ENCODE data around the gene ZNF775. TPM values are rescaled to one million over a fixed set of nuclear protein-coding genes. Genes with fewer than 3 reads are reported as not detected.

Gene ZNF775
- total RNA-seq, 1 experiment from 2014 or later: 9.9 TPM

DNA sequence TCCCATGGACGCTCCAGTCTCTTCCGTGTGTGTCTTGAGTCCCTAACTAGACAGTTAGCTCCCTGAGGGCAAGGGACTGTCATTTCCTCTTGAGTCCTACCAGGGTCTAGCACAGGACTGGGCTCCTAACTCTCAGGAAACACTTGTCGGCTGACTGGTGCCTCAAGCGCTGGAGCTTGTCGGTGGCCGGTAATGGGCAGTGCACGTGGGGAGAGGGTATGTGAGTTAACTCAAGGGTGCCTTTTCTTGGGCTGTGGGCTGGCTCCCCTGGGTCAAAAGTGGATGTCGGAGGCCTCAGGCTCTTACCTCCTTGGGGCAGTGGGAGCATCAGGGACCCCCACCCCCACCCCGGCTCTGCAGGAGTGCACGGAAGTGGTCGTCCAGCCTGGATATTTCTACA, 32.9 kb downstream of the ZNF775 start:
- DNase-seq (ENCODE audit: low spot score): no peak

DNA sequence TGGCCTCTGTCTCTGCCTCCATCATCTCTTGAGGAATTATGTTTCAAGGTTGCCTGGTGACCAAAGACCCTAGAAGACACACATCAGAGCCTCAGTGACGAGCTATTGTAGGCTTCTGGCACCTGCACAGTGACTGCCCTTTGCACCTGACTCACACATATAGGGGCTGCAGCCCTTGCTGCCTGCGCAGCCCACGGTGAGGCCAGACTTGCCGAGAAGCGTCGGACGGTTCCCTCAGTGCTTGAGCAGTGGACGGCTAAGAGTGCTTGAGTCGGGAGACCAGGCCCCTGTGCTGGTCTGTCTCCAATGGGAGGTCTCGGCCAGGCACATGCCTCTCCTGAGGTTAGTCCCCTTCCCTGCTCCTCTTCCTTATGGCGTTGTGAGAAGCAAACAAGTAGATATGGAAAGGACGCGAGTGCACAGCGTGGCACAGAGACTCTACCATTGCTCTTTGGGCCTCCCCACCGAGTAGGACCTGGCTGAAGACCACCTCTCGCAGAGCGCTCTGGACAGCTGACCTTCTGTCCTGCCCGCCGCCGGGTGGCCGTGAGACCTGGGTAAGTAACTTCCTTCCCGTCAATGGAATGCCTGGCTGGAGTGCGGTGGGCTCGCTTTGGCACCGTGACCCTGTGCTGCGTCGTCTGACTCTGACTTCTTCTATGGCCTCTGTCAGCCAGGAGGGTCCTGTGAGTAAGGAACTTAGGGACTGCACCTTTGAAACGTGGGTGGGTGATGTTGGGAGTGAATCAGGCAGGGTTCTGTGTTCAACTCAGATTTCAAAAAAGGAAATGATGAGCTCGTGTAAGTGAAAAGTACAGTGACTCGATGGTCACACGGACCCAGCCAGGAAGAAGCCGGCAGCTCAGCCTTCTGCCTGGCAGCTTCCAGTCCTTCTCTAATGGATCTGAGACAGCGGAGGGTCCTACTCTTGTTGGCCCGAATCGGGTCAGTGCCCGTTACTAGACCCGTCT, 33.7 kb downstream of the ZNF775 start:
- no peak for DNase-seq (ENCODE audit: low spot score)

- no peak for DNase-seq (ENCODE audit: low spot score)
These were observed 34.5 kb downstream of the ZNF775 start for GRCh38 chr7:150413640-150414081.

DNA sequence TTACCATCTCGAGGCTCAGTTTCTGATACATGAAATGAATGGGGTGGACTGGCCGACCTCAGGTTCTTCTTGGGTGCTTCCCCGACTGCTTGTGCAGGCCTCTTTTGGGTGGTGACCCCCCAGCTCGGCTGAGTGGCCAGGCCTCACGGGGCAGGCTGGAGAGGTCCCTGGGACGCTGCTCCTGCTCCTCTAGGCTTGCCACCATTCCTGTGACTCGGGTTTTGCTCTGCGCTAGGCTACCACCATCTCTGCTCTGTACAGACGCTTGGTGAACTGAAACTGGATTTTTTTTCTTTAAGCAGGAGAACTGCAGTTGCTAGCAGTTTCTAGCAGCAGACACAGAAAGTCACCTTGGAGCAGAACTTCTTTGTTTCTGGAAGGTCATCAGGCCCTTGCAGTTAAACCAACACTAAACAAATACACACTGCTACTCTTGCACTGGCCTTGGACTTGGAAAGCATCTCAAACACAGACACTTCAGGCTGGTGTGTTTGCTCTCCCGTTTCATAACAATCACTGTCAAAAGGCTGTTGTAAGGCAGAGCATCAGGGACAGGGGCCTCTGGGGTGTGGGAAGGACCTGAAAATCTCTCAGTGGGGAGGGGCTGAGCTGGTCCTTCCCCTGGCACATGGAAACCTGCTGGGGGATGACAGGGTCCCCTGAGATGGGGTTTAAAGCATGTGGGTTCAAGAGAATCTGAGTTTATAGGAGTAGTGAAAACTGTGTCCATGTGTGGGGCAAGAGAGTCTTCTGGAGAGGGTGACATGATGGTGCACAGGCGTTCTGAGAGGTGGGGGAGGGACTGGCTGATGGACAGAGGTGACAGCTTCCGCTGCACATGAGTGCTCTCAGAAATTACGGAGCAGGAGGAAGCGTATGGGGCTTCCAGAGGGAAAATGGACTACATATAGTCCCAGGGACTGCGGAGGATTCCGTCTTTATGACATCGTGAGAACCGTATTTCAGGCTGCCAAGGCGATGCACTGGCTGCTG, 36.3 kb downstream of the ZNF775 start:
- no peak for DNase-seq (ENCODE audit: low spot score)

DNA sequence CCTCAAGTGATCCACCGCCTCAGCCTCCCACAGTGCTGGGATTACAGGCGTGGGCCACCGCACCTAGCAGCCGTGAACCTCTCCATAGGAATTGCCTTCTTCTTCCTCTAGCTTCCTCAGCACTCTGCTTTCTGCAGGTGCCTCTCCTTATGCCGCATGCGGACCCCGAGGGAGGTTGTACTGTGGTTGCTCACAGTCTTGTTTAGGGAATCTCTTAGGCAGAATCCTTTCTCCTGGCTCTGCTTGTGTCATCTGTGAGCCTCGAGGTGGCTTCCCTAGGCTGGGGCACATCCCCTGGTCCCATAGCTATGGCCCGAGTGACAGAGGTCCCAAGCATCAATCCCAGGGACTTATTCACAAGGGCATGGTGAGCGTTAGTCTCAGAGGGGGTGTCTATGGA, 38.1 kb downstream of the ZNF775 start:
- no peak for DNase-seq (ENCODE audit: low spot score)

- no peak for DNase-seq (ENCODE audit: low spot score)
These were observed 38.7 kb downstream of the ZNF775 start for GRCh38 chr7:150417863-150418262.

DNA sequence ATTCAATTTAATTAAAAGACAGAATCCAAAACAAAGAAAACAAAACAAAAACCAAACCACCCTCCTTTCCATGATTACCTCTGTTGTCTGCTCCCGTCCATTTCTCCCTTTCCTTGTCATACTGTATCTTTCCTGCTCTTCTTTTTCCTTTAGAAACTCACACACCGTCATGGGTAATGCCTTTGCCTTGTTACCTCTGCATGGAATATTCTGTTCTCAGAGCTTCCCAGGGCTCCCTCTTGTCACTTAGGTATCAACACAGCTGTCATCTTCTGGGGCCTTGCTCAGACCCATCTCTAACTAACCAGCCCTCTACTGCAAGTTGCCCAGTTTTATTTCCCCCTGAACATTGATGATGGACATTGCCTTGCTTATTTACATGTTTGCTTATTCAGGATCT, 41.1 kb downstream of the ZNF775 start:
- DNase-seq (ENCODE audit: low spot score): no peak

GRCh38 chr7:150420987-150421674, 42.0 kb downstream of the ZNF775 start:
- DNase-seq (ENCODE audit: low spot score): peak; percentile 93

DNA sequence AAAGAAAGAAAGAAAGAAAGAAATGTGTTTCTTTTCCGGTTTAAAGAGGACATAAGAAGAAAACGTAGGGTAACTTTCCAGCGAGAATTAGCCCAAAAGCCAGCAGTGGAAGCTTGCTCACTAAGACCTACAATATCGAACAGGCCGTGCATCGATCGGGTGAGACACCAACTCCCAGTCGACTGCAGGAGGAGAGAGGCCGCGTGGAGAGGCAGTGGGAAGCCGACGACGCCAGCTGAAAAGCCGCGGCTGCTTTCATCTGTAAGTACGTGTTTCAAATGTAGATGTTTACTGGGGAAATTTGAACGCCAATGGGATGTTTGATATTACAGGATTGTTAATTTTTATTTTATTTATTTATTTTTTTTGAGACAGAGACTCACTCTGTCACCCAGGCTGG, 42.7 kb downstream of the ZNF775 start:
- no peak for DNase-seq (ENCODE audit: low spot score)

DNA sequence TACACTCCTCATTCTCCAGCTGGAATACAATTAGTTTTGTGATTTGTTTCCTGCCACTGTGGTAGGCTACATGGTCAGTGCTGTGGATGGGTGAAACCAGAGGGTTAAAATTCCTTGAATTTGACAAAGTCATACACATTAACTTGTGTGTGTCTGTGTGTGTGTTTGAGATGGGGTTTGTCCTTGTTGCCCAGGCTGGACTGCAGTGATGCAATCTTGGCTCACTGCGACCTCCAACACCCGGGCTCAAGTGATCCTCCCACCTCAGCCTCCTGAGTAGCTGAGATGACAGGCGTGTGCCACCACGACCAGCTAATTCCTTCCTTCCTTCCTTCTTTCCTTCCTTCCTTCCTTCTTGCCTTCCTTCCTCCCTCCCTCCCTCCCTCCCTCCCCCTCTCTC, 46.5 kb downstream of the ZNF775 start:
- no peak for DNase-seq (ENCODE audit: low spot score)

DNA sequence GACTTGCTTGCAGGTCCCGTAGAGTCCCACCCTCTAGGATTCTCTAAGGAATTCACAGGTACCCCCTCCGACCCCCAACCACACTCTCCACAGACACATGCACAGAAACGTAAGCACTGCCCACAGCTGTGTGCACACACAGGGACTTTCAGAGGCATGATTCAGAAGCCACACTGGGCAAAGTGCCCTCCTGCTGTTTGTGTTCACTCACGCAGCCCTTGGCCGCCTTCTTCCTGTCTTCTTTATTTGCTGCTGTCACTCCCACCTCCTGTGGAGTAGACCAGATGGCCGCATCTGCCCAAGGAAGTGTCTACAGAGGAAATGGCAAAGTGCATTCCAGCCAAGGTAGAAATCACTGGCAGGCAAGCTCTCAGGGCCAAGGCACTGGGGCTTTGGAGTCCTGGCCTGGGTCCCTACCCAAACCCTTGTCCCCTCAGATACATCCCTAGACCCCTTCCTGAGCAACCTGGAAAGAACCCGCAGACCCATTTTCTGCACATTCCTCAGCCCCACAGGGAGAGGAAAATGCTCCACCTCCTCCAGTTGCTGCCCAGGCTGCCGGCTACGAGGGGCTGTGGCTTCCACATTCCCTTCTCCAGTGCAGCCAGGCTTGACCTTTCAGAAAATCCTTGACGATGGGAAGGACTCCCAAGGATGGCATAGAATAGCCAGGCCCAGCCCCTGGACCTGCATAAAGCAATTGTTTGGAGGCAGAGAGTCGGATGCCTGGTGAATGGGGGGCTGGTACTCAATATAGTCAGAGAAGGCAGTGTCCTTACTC, 49.7 kb downstream of the ZNF775 start:
- DNase-seq (ENCODE audit: low spot score): peak; percentile 33

DNA sequence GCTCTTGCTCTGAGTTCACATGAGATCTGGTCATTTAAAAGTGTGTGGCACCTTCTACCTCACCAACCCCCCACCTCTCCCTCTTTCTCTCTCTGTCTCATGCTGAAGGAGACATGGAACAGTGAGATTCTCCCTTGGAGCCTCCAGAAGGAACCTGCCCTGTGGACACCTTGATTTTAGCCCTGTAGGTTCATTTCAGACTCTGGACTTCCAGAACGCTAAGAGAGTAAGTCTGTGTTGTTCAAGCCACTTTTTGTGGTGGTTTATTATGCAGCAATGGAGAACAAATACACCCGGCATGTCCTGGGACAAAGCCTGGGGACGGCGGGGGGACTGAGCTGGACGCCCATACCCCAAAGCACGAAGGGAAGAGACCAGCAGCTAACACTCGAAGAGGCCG, 50.6 kb downstream of the ZNF775 start:
- no peak for DNase-seq (ENCODE audit: low spot score)

DNA sequence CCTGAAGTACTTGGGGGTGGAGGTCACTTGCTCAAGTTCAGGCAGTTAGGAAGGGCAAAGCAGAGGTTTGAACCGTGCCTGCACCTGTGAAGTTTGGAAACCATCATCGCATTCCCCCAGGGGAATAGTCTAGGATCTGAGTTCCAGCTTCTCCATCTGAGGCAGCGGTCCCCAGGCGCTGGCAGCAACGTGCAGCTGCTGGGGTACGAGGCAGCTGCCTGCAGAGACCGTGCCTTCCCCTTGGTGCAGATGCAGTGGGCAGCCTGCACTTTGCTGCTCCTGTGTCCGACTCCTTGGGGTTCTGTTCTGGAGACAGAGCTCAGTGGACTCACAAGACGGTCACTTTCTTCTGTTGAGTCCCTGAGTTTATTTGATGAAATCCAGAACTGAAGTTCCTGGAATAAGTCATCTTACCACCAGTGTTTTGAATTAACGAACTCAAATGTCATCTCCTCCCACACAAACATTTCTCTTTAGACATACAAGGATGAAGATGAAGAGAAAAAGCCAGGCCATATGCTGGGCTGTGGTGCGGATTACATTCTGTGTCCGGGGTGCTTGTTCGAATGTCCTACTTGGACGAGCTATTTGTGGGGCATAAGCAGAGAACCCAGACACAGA, 51.4 kb downstream of the ZNF775 start:
- no peak for DNase-seq (ENCODE audit: low spot score)

GRCh38 chr7:150431839-150432658, 52.9 kb downstream of the ZNF775 start:
- no peak for DNase-seq (ENCODE audit: low spot score)

DNA sequence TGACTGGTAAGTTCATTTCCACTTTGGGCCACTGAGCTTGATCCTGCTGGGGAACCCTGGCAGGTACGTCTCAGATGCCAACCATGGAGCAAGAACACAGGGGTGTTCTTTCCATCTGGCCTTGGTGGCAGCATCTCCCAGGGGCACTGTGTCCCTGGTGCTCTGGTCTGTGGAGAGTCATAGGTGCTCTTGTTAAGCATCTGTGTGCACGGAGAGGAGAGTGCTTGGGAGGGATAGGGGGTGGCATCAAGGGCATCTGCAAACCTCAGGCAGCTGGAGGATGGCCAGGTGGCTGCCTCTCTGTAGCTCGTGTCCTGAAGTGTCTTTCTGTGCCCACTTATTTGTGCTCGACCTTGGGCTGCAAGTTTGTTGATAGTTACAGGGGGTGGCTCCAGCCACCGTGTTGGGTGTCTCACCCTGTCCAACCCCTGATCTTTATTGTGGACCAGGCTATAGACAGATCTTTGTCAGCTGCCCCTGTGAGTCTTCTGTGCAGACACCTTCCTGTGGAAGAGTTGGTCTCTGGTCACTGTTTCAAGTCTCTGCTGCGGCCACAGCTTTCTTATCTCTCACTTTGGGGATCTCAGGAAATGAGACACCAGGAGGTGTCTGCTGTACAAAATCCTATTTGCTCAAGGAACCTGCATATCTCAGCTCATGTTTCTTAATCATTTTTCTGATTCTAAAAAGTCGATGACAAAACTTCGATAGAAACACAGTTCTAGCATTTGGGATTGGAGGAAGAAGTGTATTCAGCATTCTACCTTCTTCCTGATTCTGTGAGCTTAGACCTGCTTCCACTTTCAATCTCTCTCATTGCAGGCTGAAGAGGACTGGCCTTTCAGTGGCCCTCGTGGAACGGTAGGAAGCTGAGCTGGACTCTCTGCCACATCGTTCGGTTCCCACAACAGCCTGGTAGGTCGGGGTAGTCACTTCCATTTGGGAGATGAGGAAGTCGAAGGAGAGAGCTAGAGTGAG, 54.1 kb downstream of the ZNF775 start:
- DNase-seq (ENCODE audit: low spot score): no peak

GRCh38 chr7:150434240-150434639, 55.1 kb downstream of the ZNF775 start:
- no peak for DNase-seq (ENCODE audit: low spot score)

- no peak for DNase-seq (ENCODE audit: low spot score)
These were observed 55.9 kb downstream of the ZNF775 start for GRCh38 chr7:150435047-150435389.

- DNase-seq (ENCODE audit: low spot score): no peak
These were observed 56.4 kb downstream of the ZNF775 start for GRCh38 chr7:150435390-150436073.
